ENCODE data around the gene CNTN5. TPM values are rescaled to one million over a fixed set of nuclear protein-coding genes. Genes with fewer than 3 reads are reported as not detected.

The CNTN5 gene
- total RNA-seq, 3 donors from 2014 or later (not counting 1 experiment from before 2014, with no cell fraction given): not detected

DNA sequence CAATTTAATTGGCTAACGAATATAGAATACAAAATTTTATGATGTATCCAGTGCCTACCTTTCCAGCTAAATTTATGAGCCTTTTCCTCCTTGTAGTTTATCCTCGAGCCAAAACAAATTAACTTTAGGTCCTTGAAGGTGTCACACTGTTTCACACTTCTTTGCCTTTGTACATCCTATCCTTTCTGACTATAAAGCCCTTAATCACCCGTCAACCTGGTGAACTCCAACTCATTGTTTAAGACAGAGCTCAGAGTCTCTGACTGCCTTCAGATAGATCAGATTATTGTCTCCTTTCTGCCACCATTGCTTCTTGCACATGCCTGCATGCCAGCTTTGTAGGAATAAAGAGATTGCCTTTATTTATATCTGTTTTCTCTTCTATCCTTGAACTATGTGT is 58.8 kb downstream of the CNTN5 start:
- Histone ChIP-seq H3K4me1 (ENCODE audit: control insufficient read depth, insufficient read depth, low read length) (no peaks in the 10 kb centered on the region), H3K27ac (ENCODE audit: low read length) (no peak overlapping the region), H3K36me3 (ENCODE audit: control insufficient read depth, insufficient read depth, low read length) (no peaks in the 10 kb centered on the region), H3K9me3 (ENCODE audit: control insufficient read depth, insufficient read depth, low read length) (peaks cover 2% of the 10 kb centered on the region), H3K27me3 (ENCODE audit: control insufficient read depth, insufficient read depth, low read length) (no peaks in the 10 kb centered on the region), H3K4me3 (ENCODE audit: low read length) (no peak overlapping the region)
- Mint-ChIP-seq H3K9me3 (peaks cover 10 to 13% of the 10 kb centered on the region in 2 donors), H3K27me3 (ENCODE audit: low read depth in 2 of 2) (no peaks in the 10 kb centered on the region), H3K27ac (no peak overlapping the region), H3K4me3 (no peak overlapping the region), H3K4me1 (no peaks in the 10 kb centered on the region), H3K36me3 (no peaks in the 10 kb centered on the region)
- ATAC-seq: no peak
- TF ChIP-seq, protein P1, sequence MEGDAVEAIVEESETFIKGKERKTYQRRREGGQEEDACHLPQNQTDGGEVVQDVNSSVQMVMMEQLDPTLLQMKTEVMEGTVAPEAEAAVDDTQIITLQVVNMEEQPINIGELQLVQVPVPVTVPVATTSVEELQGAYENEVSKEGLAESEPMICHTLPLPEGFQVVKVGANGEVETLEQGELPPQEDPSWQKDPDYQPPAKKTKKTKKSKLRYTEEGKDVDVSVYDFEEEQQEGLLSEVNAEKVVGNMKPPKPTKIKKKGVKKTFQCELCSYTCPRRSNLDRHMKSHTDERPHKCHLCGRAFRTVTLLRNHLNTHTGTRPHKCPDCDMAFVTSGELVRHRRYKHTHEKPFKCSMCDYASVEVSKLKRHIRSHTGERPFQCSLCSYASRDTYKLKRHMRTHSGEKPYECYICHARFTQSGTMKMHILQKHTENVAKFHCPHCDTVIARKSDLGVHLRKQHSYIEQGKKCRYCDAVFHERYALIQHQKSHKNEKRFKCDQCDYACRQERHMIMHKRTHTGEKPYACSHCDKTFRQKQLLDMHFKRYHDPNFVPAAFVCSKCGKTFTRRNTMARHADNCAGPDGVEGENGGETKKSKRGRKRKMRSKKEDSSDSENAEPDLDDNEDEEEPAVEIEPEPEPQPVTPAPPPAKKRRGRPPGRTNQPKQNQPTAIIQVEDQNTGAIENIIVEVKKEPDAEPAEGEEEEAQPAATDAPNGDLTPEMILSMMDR (IDR thresholded peaks at IDR 0.05): no peak
- intact Hi-C loops (cut with micrococcal nuclease): no loop called here
- no peak for DNase-seq
- 65% methylated on average over 3 of the region's 3 CpGs for WGBS (ENCODE audit: insufficient coverage)

DNA sequence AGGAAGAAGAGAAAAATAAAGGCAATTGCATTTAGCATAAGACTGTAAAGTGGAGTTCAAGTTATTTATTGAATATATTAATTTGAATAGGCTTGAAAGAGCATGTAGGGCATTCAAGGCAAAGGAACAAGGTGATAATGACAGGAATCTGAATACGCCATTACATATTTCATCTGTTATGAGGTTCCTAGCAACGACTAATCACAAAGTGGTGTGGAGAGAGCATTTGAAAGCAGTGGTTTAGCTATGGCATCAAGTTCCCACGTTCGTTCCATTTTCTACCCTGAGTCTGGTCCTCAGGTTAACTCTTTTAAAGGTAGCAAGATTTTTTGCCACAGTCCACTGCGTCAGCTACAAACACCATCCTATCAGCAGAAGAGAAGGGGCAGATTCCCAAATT is 59.4 kb downstream of the CNTN5 start:
- Mint-ChIP-seq H3K27ac (no peak overlapping the region), H3K36me3 (no peaks in the 10 kb centered on the region), H3K27me3 (ENCODE audit: low read depth in 2 of 2) (no peaks in the 10 kb centered on the region), H3K4me1 (no peaks in the 10 kb centered on the region), H3K9me3 (peaks cover 10 to 13% of the 10 kb centered on the region in 2 donors), H3K4me3 (no peak overlapping the region)
- H3K27ac ChIP-seq (ENCODE audit: low read length): no peak overlapping the region
- DNase-seq (no peak), ATAC-seq (no peak)
- H3K36me3 ChIP-seq (ENCODE audit: control insufficient read depth, insufficient read depth, low read length): no peaks in the 10 kb centered on the region
- intact Hi-C loops (cut with micrococcal nuclease): no loop called here
- H3K27me3 ChIP-seq (ENCODE audit: control insufficient read depth, insufficient read depth, low read length): no peaks in the 10 kb centered on the region
- peaks cover 2% of the 10 kb centered on the region for H3K9me3 ChIP-seq (ENCODE audit: control insufficient read depth, insufficient read depth, low read length)
- 84% methylated on average over 5 of the region's 5 CpGs for WGBS (ENCODE audit: insufficient coverage)
- H3K4me3 ChIP-seq (ENCODE audit: low read length): no peak overlapping the region
- no peaks in the 10 kb centered on the region for H3K4me1 ChIP-seq (ENCODE audit: control insufficient read depth, insufficient read depth, low read length)
- TF ChIP-seq, protein P1 (IDR thresholded peaks at IDR 0.05): no peak

DNA sequence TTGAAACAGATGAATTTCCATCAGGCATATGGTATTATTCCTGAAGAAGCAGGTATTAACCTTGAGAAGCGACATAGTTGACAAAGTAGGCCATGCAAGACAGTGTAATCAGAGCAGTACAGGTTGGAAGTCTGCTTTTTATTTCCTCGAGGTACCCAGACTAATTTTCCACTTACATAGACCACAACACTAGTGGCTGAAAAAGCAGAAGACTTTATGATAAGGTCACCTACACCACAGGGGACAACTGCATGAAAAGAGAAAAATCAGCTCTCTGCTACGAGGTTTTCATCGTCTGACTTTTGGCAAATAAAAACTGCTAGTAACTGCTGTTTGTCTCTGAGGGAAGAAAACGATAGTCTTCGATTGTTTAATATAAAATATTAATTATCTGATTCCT is 77.5 kb downstream of the CNTN5 start:
- ATAC-seq: no peak
- Histone ChIP-seq H3K4me1 (ENCODE audit: control insufficient read depth, insufficient read depth, low read length) (no peaks in the 10 kb centered on the region), H3K9me3 (ENCODE audit: control insufficient read depth, insufficient read depth, low read length) (peaks cover 5% of the 10 kb centered on the region), H3K27me3 (ENCODE audit: control insufficient read depth, insufficient read depth, low read length) (no peaks in the 10 kb centered on the region), H3K27ac (ENCODE audit: low read length) (no peak overlapping the region), H3K36me3 (ENCODE audit: control insufficient read depth, insufficient read depth, low read length) (no peaks in the 10 kb centered on the region), H3K4me3 (ENCODE audit: low read length) (no peak overlapping the region)
- TF ChIP-seq, protein P1 (IDR thresholded peaks at IDR 0.05): no peak
- H3K36me3 Mint-ChIP-seq: no peaks in the 10 kb centered on the region
- H3K9me3 Mint-ChIP-seq: peaks cover 6 to 19% of the 10 kb centered on the region in 2 donors
- H3K4me3 Mint-ChIP-seq: no peak overlapping the region
- no peak for DNase-seq
- H3K27me3 Mint-ChIP-seq (ENCODE audit: low read depth in 2 of 2): no peaks in the 10 kb centered on the region
- intact Hi-C loops (cut with micrococcal nuclease): no loop called here
- no peaks in the 10 kb centered on the region for H3K4me1 Mint-ChIP-seq
- H3K27ac Mint-ChIP-seq: no peak overlapping the region
- WGBS (ENCODE audit: insufficient coverage): 57% methylated on average over 4 of the region's 6 CpGs

DNA sequence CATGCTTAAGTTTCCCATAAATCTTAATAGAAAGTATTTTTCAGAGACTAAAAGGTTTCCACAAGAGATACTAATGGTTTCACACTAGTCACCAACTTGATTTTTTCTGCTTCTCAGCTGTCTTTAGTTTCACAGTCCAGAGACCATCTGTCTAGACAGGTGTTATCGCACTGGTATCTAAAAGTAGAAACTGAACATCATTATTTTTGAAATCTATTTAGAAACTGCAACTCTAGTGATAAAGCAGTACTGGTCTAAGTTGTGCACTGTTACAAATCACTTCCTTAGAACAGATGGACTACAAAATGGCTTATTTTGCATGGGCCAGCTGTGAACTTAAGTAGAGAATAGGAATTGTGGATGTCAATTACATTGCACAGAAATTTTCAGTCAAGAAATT is 78.0 kb downstream of the CNTN5 start:
- Mint-ChIP-seq H3K27ac (no peak overlapping the region), H3K36me3 (no peaks in the 10 kb centered on the region), H3K4me1 (no peaks in the 10 kb centered on the region), H3K27me3 (ENCODE audit: low read depth in 2 of 2) (no peaks in the 10 kb centered on the region), H3K9me3 (peaks cover 6 to 23% of the 10 kb centered on the region in 2 donors), H3K4me3 (no peak overlapping the region)
- no peak for ATAC-seq
- WGBS (ENCODE audit: insufficient coverage): 80% methylated on average over 1 of the region's 1 CpG
- H3K4me3 ChIP-seq (ENCODE audit: low read length): no peak overlapping the region
- no peaks in the 10 kb centered on the region for H3K27me3 ChIP-seq (ENCODE audit: control insufficient read depth, insufficient read depth, low read length)
- TF ChIP-seq, protein P1 (IDR thresholded peaks at IDR 0.05): no peak
- intact Hi-C loops (cut with micrococcal nuclease): no loop called here
- no peaks in the 10 kb centered on the region for H3K4me1 ChIP-seq (ENCODE audit: control insufficient read depth, insufficient read depth, low read length)
- no peak overlapping the region for H3K27ac ChIP-seq (ENCODE audit: low read length)
- no peaks in the 10 kb centered on the region for H3K36me3 ChIP-seq (ENCODE audit: control insufficient read depth, insufficient read depth, low read length)
- peaks cover 5% of the 10 kb centered on the region for H3K9me3 ChIP-seq (ENCODE audit: control insufficient read depth, insufficient read depth, low read length)
- DNase-seq: no peak
